A673 (cell line): ENCODE data around the gene SLC22A1. TPM values are rescaled to one million over a fixed set of nuclear protein-coding genes. Genes with fewer than 3 reads are reported as not detected.

Source experiments
- BruUV-seq: library from RNA; stranded (reverse); fragments of 400-500 nt; replicated peaks from 2 replicates; lab custom pipeline; 2021; lab: Mats Ljungman, UMichigan
- CTCF ChIA-PET: fragments of 300-600 bp; sonication (Branson Sonifier 250); formaldehyde crosslinking; loops from one replicate; lab custom pipeline; 2022; ENCODE audit warnings: antibody characterized with exemption; lab: Charles Lee
- POLR2A ChIA-PET: fragments of 300-600 bp; sonication (Branson Sonifier 250); formaldehyde crosslinking; loops from one replicate; lab custom pipeline; 2022; ENCODE audit warnings: antibody characterized with exemption; ENCODE audit not compliant: low non-redundant PET; lab: Charles Lee
- DNase-seq: peaks from one replicate; pipeline ENCODE4 v3.0.0-alpha.2; 2015; ENCODE audit warnings: low spot score
- H3K27ac ChIP-seq: fragments of 200-600 bp; sonication (generic); 2 replicates; pipeline ENCODE4 v1.5.1; 2016; ENCODE audit warnings: mixed run types, low read depth, mild to moderate bottlenecking, mixed read lengths, antibody characterized with exemption, low read length; ENCODE audit not compliant: poor library complexity, severe bottlenecking
- H3K27me3 ChIP-seq: fragments of 200-600 bp; sonication (generic); replicated peaks from 2 replicates; pipeline ENCODE4 v1.6.1; 2017; ENCODE audit warnings: mixed run types, low read depth, mild to moderate bottlenecking, mixed read lengths, antibody characterized with exemption, low read length; ENCODE audit not compliant: insufficient read depth, poor library complexity
- H3K36me3 ChIP-seq: fragments of 200-600 bp; sonication (generic); 2 replicates; pipeline ENCODE4 v1.6.1; 2016; ENCODE audit warnings: mixed run types, mild to moderate bottlenecking, mixed read lengths, antibody characterized with exemption, low read length; ENCODE audit not compliant: insufficient read depth, poor library complexity, severe bottlenecking
- H3K4me1 ChIP-seq: fragments of 200-600 bp; sonication (generic); 2 replicates; pipeline ENCODE4 v1.6.1; 2017; ENCODE audit warnings: mixed run types, mild to moderate bottlenecking, mixed read lengths, antibody characterized with exemption, low read length; ENCODE audit not compliant: insufficient read depth, poor library complexity, severe bottlenecking
- H3K4me3 ChIP-seq: fragments of 200-600 bp; sonication (generic); 2 replicates; pipeline ENCODE4 v1.5.1; 2016; ENCODE audit warnings: low read depth, mixed run types, mild to moderate bottlenecking, mixed read lengths, low read length; ENCODE audit not compliant: poor library complexity, severe bottlenecking
- H3K9me3 ChIP-seq: fragments of 200-600 bp; sonication (generic); 2 replicates; pipeline ENCODE4 v1.6.1; 2016; ENCODE audit warnings: mixed run types, low read depth, mild to moderate bottlenecking, mixed read lengths, antibody characterized with exemption, low read length; ENCODE audit not compliant: poor library complexity, severe bottlenecking
- CTCF ChIP-seq: fragments of 300-800, 200-600 bp; sonication (generic); conservative IDR thresholded peaks from 2 replicates; pipeline ENCODE4 v1.5.1; 2017; ENCODE audit warnings: low read depth, mild to moderate bottlenecking, antibody characterized with exemption, low read length, moderate library complexity, mixed read lengths
- EZH2 ChIP-seq: fragments of 200-600 bp; sonication (generic); IDR thresholded peaks from 2 replicates; pipeline ENCODE4 v1.6.1; 2017; ENCODE audit warnings: borderline replicate concordance, low read depth, mild to moderate bottlenecking, mixed read lengths, antibody characterized with exemption, low read length; ENCODE audit not compliant: poor library complexity, severe bottlenecking
- intact Hi-C: fragments of 100-400 bp; cut with micrococcal nuclease; formaldehyde crosslinking; loops from one replicate; pipeline ENCODE4 v1.10.0; 2022; ENCODE audit not compliant: unreplicated experiment
- total RNA-seq: library from RNA; stranded (reverse); gene quantifications from 2 replicates; pipeline ENCODE4 v1.2.3, GENCODE V29; 2021

The SLC22A1 gene
- total RNA-seq, 1 experiment from 2014 or later = 3.3 TPM

GRCh38 chr6:160101277-160102205 is 20.1 kb upstream of the SLC22A1 start:
- no peak for TF ChIP-seq CTCF
- TF ChIP-seq EZH2 = no peak
- intact Hi-C loops = no loop called here
- CTCF ChIA-PET = no interaction called here

GRCh38 chr6:160102399-160102798 is 19.2 kb upstream of the SLC22A1 start:
- TF ChIP-seq CTCF = no peak
- no peak for TF ChIP-seq EZH2
- no peaks in the 10 kb centered on the region for H3K9me3 ChIP-seq
- BruUV-seq = no TSS peak
- CTCF ChIA-PET = no interaction called here
- POLR2A ChIA-PET = no interaction called here
- intact Hi-C loops = no loop called here
- no peaks in the 10 kb centered on the region for H3K4me1 ChIP-seq
- H3K27me3 ChIP-seq = no peaks in the 10 kb centered on the region
- no peak for DNase-seq
- no peak overlapping the region for H3K27ac ChIP-seq
- peaks cover 18% of the 10 kb centered on the region for H3K36me3 ChIP-seq
- no peak overlapping the region for H3K4me3 ChIP-seq

More at GRCh38 chr6:160101277-160102205, 20.1 kb upstream of the SLC22A1 start:
- DNase-seq = no peak
- no peaks in the 10 kb centered on the region for H3K27me3 ChIP-seq
- H3K4me3 ChIP-seq = no peak overlapping the region
- no TSS peak for BruUV-seq
- peaks cover 21% of the 10 kb centered on the region for H3K36me3 ChIP-seq
- no peaks in the 10 kb centered on the region for H3K9me3 ChIP-seq
- POLR2A ChIA-PET = no interaction called here
- H3K4me1 ChIP-seq = no peaks in the 10 kb centered on the region
- H3K27ac ChIP-seq = peak overlapping the region; percentile 35

GRCh38 chr6:160102956-160103824 is 18.4 kb upstream of the SLC22A1 start:
- intact Hi-C loops = loop anchor here (1.0 kb wide), 1 partner anchor 240 kb away; no protein-coding TSS in a partner anchor
- ChIA-PET CTCF (interaction anchor here (0.6 kb wide), 1 partner anchor 240 kb away, joined by 3 read pairs; no protein-coding TSS in a partner anchor), POLR2A (no interaction called here)
- no peak overlapping the region for H3K4me3 ChIP-seq
- no peaks in the 10 kb centered on the region for H3K4me1 ChIP-seq
- peaks cover 10% of the 10 kb centered on the region for H3K36me3 ChIP-seq
- no peak overlapping the region for H3K27ac ChIP-seq
- peak; percentile 61 for DNase-seq
- no peaks in the 10 kb centered on the region for H3K27me3 ChIP-seq
- no TSS peak for BruUV-seq
- H3K9me3 ChIP-seq = no peaks in the 10 kb centered on the region
- peak; percentile 63 for TF ChIP-seq CTCF
- no peak for TF ChIP-seq EZH2
